Calu3 (cell line): ENCODE data around the gene DCUN1D4. TPM values are rescaled to one million over a fixed set of nuclear protein-coding genes. Genes with fewer than 3 reads are reported as not detected.
A peak's percentile ranks its signal among the peaks of the same experiment; 100 is the strongest.
"Not testable (repeated sequence)": the region's sequence is repeated elsewhere in the genome, so short reads cannot be mapped to it uniquely, and the experiment has no call there.

Experiments
- BruUV-seq: library from RNA; stranded (reverse); fragments of 400-500 nt; replicated peaks from 2 replicates; lab custom pipeline; 2021; lab: Mats Ljungman, UMichigan
- CTCF ChIA-PET: fragments of 300-600 bp; sonication (Branson Sonifier 250); formaldehyde crosslinking; loops from one replicate; lab custom pipeline; 2022; ENCODE audit warnings: antibody characterized with exemption; lab: Charles Lee
- DNase-seq: peaks from one replicate; pipeline ENCODE4 v3.0.0; 2022
- H3K27ac Mint-ChIP-seq: one replicate; pipeline ENCODE4 v1.8.0; 2022; ENCODE audit warnings: mixed read lengths; ENCODE audit not compliant: unreplicated experiment
- H3K27me3 Mint-ChIP-seq: one replicate; pipeline ENCODE4 v1.8.0; 2022; ENCODE audit warnings: mixed read lengths; ENCODE audit not compliant: unreplicated experiment
- H3K36me3 Mint-ChIP-seq: one replicate; pipeline ENCODE4 v1.8.0; 2022; ENCODE audit warnings: mild to moderate bottlenecking, moderate library complexity, mixed read lengths; ENCODE audit not compliant: insufficient read depth, unreplicated experiment
- H3K4me1 Mint-ChIP-seq: one replicate; pipeline ENCODE4 v1.8.0; 2022; ENCODE audit warnings: mild to moderate bottlenecking, low read depth, mixed read lengths; ENCODE audit not compliant: unreplicated experiment
- H3K4me3 Mint-ChIP-seq: one replicate; pipeline ENCODE4 v1.8.0; 2022; ENCODE audit warnings: mild to moderate bottlenecking, low read depth, moderate library complexity, mixed read lengths; ENCODE audit not compliant: unreplicated experiment
- H3K9me3 Mint-ChIP-seq: one replicate; pipeline ENCODE4 v1.8.0; 2022; ENCODE audit warnings: low read depth, mixed read lengths; ENCODE audit not compliant: unreplicated experiment
- intact Hi-C: fragments of 100-400 bp; cut with micrococcal nuclease; formaldehyde crosslinking; loops from one replicate; pipeline ENCODE4 v1.10.0; 2022; ENCODE audit not compliant: unreplicated experiment
- total RNA-seq: library from RNA; stranded (reverse); gene quantifications from 2 replicates; pipeline ENCODE4 v1.2.3, GENCODE V29; 2022
- TF ChIP-seq, protein P1 (sequence below): fragments of 200-600 bp; IDR thresholded peaks from one replicate; pipeline ENCODE4 v1.8.0; 2022; ENCODE audit warnings: antibody characterized with exemption; ENCODE audit not compliant: unreplicated experiment

DCUN1D4 gene
- total RNA-seq, 1 experiment from 2014 or later = 40.3 TPM

DNA sequence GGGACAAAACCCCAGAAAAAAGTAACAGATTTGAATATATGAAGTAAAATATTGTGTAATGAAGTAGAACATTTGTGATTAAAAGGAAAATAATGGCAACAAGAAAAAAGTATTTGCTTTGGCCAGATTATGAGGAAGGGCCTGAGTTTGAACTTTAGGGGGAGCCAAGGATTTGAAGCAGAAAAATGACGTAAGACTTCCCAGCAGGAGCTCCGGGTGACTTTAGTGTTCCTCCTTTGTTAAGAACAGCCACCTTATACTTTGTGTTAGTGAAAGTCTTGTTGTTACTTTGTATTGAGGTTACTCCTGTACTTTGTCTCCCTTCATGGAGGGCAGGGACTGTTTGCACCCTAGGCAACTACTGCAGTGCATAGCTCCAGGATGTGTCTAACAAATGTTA is 41.1 kb downstream of the DCUN1D4 start:
- Mint-ChIP-seq H3K4me3 (no peak overlapping the region), H3K36me3 (peaks cover 22% of the 10 kb centered on the region), H3K4me1 (peaks cover 8% of the 10 kb centered on the region), H3K9me3 (no peaks in the 10 kb centered on the region), H3K27me3 (no peaks in the 10 kb centered on the region), H3K27ac (no peak overlapping the region)
- TF ChIP-seq, protein P1, sequence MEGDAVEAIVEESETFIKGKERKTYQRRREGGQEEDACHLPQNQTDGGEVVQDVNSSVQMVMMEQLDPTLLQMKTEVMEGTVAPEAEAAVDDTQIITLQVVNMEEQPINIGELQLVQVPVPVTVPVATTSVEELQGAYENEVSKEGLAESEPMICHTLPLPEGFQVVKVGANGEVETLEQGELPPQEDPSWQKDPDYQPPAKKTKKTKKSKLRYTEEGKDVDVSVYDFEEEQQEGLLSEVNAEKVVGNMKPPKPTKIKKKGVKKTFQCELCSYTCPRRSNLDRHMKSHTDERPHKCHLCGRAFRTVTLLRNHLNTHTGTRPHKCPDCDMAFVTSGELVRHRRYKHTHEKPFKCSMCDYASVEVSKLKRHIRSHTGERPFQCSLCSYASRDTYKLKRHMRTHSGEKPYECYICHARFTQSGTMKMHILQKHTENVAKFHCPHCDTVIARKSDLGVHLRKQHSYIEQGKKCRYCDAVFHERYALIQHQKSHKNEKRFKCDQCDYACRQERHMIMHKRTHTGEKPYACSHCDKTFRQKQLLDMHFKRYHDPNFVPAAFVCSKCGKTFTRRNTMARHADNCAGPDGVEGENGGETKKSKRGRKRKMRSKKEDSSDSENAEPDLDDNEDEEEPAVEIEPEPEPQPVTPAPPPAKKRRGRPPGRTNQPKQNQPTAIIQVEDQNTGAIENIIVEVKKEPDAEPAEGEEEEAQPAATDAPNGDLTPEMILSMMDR = no peak
- no peak for DNase-seq
- no TSS peak for BruUV-seq
- CTCF ChIA-PET = no interaction called here
- intact Hi-C loops = no loop called here

DNA sequence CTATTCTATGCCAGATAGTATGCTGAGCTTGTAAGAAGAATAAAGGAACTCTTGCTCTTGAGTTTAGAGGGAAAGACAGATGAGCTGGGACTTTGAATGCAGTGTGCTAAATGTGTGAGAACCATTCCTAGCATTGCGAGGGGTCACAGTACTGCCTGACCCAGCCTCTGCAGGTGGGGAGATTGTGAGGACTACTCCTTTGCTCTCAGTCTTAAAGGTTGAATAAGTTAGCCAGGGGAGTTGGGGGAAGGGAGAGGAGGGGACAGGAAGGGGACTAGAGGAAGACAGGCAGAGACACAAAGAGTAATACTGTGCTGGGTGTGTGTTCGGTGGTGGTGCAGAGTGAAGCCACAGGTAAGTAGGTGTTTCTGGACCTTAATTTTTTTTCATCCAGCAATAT is 41.7 kb downstream of the DCUN1D4 start:
- no TSS peak for BruUV-seq
- H3K4me1 Mint-ChIP-seq = peaks cover 8% of the 10 kb centered on the region

DNA sequence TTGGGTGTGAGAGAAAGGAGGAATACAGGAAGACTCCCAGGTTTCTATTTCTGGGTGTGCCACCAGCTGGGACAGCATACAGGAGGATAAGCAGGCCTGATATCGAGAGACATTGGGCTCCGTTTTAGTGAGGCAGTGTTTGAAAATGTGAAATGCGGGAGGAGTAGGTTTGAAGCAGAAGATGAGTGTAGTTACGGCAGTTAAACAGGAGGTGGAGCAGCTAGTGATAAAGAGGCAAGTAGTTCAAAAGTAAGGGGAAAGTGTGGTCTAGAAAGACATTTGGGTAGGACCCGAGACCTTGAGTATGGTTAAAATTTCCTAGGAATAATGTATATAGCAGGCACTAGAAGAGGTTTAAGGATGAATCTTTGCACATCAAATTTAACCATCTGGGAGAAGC is 42.4 kb downstream of the DCUN1D4 start:
- Mint-ChIP-seq H3K36me3 (peaks cover 23% of the 10 kb centered on the region), H3K27me3 (no peaks in the 10 kb centered on the region), H3K27ac (no peak overlapping the region), H3K9me3 (no peaks in the 10 kb centered on the region), H3K4me1 (peaks cover 8% of the 10 kb centered on the region), H3K4me3 (no peak overlapping the region)
- TF ChIP-seq, protein P1 = peak; percentile 20
- intact Hi-C loops = loop anchor here (5.0 kb wide), 1 partner anchor 142 kb away; no protein-coding TSS in a partner anchor
- CTCF ChIA-PET = interaction anchor here (0.6 kb wide), 1 partner anchor 10 kb away, joined by 3 read pairs; no protein-coding TSS in a partner anchor
- no TSS peak for BruUV-seq
- peak; percentile 5 for DNase-seq

More for the DNA sequence above, 41.7 kb downstream of the DCUN1D4 start:
- TF ChIP-seq, protein P1 = no peak
- Mint-ChIP-seq H3K36me3 (peaks cover 22% of the 10 kb centered on the region), H3K27me3 (no peaks in the 10 kb centered on the region), H3K9me3 (no peaks in the 10 kb centered on the region), H3K4me3 (no peak overlapping the region), H3K27ac (no peak overlapping the region)
- no peak for DNase-seq
- CTCF ChIA-PET = no interaction called here
- intact Hi-C loops = loop anchor here (5.0 kb wide), 1 partner anchor 143 kb away; no protein-coding TSS in a partner anchor

DNA sequence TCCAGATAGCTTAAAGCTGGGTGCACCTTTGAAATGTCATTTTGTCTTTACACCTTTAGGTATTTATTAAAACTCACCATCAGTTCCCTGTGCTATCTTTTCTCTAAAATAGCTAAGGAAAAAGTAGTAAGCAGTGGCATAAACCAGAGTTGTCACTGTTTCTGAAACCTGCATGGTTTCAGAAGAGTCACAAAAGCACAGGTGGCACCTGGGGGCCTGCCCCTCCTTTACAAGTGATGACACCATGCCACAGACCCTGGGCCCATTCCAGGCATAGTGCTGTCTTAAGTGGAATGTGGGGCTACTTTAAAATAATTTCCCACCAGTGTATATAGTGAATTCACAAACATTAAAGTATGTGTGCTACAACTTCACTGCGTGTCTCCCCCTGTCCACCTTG is 47.8 kb downstream of the DCUN1D4 start:
- BruUV-seq = no TSS peak
- Mint-ChIP-seq H3K36me3 (peaks cover 14% of the 10 kb centered on the region), H3K4me3 (no peak overlapping the region), H3K27ac (no peak overlapping the region), H3K27me3 (no peaks in the 10 kb centered on the region), H3K9me3 (no peaks in the 10 kb centered on the region), H3K4me1 (no peaks in the 10 kb centered on the region)
- CTCF ChIA-PET = no interaction called here
- no peak for DNase-seq
- intact Hi-C loops = no loop called here
- TF ChIP-seq, protein P1 = no peak

DNA sequence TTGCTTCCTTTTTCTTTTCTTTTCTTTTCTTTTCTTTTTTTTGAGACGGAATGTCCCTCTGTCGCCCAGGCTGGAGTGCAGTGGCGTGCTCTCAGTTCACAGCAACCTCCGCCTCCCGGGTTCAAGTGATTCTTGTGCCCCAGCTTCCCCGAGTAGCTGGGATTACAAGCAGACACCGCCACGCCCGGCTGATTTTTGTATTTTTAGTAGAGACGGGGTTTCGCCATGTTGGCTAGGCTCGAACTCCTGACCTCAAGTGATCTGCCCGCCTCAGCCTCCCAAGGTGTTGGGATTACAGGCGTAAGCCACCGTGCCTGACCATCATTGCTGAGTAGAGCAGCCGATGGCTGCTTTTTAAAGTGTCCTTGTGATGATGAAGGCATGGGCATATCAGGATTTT is 50.4 kb downstream of the DCUN1D4 start:
- not testable (repeated sequence) for H3K27ac Mint-ChIP-seq, DNase-seq

More for the DNA sequence above, 50.4 kb downstream of the DCUN1D4 start:
- CTCF ChIA-PET, H3K9me3 Mint-ChIP-seq, H3K4me3 Mint-ChIP-seq, BruUV-seq, intact Hi-C loops, H3K27me3 Mint-ChIP-seq, H3K36me3 Mint-ChIP-seq, H3K4me1 Mint-ChIP-seq: not testable (repeated sequence)
